HepG2 (cell line): ENCODE results near the gene ID3. TPM values are rescaled to one million over a fixed set of nuclear protein-coding genes. Genes with fewer than 3 reads are reported as not detected.

Experiments
- ATF7-NPFF ChIP-seq: sonication (generic); formaldehyde crosslinking; IDR thresholded peaks from 2 replicates; pipeline ENCODE4 v1.8.1; 2023; ENCODE audit warnings: mild to moderate bottlenecking, low read depth, missing genetic modification reagents, moderate library complexity
- CEBPB ChIP-seq: IDR thresholded peaks from 2 replicates; pipeline ENCODE4 v1.6.1; 2011; ENCODE audit warnings: low read depth, low read length, improper control_type of control experiment, borderline replicate concordance
- DZIP1 ChIP-seq: sonication (generic); formaldehyde crosslinking; IDR thresholded peaks from 2 replicates; pipeline ENCODE4 v1.5.0; 2020; ENCODE audit warnings: mild to moderate bottlenecking, missing genetic modification reagents
- ELF3 ChIP-seq: IDR thresholded peaks from 2 replicates; pipeline ENCODE4 v1.6.1; 2016; ENCODE audit warnings: missing genetic modification reagents, missing compliant biosample characterization
- FOXP4 ChIP-seq: sonication (generic); formaldehyde crosslinking; IDR thresholded peaks from 2 replicates; pipeline ENCODE4 v1.4.0; 2020; ENCODE audit warnings: missing genetic modification reagents
- HNRNPK ChIP-seq: fragments of 200-400 bp; formaldehyde crosslinking; IDR thresholded peaks from 2 replicates; pipeline ENCODE4 v1.6.1; 2018; ENCODE audit warnings: low read length, low read depth, moderate library complexity, mild to moderate bottlenecking; ENCODE audit not compliant: poor library complexity, severe bottlenecking
- HNRNPLL ChIP-seq: fragments of 200-400 bp; formaldehyde crosslinking; IDR thresholded peaks from 2 replicates; pipeline ENCODE4 v1.6.1; 2017; ENCODE audit warnings: mild to moderate bottlenecking, low read depth, low read length; ENCODE audit not compliant: poor library complexity, severe bottlenecking
- IRF2 ChIP-seq: IDR thresholded peaks from 2 replicates; pipeline ENCODE4 v1.6.1; 2018; ENCODE audit warnings: missing genetic modification reagents, missing compliant biosample characterization
- KLF9 ChIP-seq: IDR thresholded peaks from 2 replicates; pipeline ENCODE4 v1.6.1; 2016; ENCODE audit warnings: low read depth
- KMT2B ChIP-seq: IDR thresholded peaks from 2 replicates; pipeline ENCODE4 v1.6.1; 2016; ENCODE audit warnings: missing genetic modification reagents, missing compliant biosample characterization
- MLLT10 ChIP-seq: sonication (generic); formaldehyde crosslinking; IDR thresholded peaks from 2 replicates; pipeline ENCODE4 v1.4.0; 2020; ENCODE audit warnings: missing genetic modification reagents
- REPIN1 ChIP-seq: sonication (generic); formaldehyde crosslinking; IDR thresholded peaks from 2 replicates; pipeline ENCODE4 v1.8.0; 2022; ENCODE audit warnings: missing genetic modification reagents, low read depth, mild to moderate bottlenecking, borderline replicate concordance
- STAT5B ChIP-seq: sonication (generic); formaldehyde crosslinking; IDR thresholded peaks from 2 replicates; pipeline ENCODE4 v1.4.0; 2020; ENCODE audit warnings: missing genetic modification reagents
- ZBTB14 ChIP-seq: sonication (generic); formaldehyde crosslinking; IDR thresholded peaks from 2 replicates; pipeline ENCODE4 v1.4.0; 2020; ENCODE audit warnings: missing genetic modification reagents
- ZBTB26 ChIP-seq: IDR thresholded peaks from 2 replicates; pipeline ENCODE4 v1.6.1; 2016; ENCODE audit warnings: missing compliant biosample characterization, missing genetic modification reagents, borderline replicate concordance
- ZNF224 ChIP-seq: sonication (generic); formaldehyde crosslinking; IDR thresholded peaks from 2 replicates; pipeline ENCODE4 v1.5.0; 2020; ENCODE audit warnings: mild to moderate bottlenecking, missing genetic modification reagents
- ZNF446 ChIP-seq: sonication (generic); formaldehyde crosslinking; IDR thresholded peaks from 2 replicates; pipeline ENCODE4 v1.5.0; 2020; ENCODE audit warnings: mild to moderate bottlenecking, missing genetic modification reagents
- ZNF451 ChIP-seq: sonication (generic); formaldehyde crosslinking; IDR thresholded peaks from 2 replicates; pipeline ENCODE4 v1.5.0; 2020; ENCODE audit warnings: mild to moderate bottlenecking, missing genetic modification reagents
- ZNF567 ChIP-seq: sonication (generic); formaldehyde crosslinking; IDR thresholded peaks from 2 replicates; pipeline ENCODE4 v1.8.1; 2023; ENCODE audit warnings: mild to moderate bottlenecking, missing genetic modification reagents, borderline replicate concordance
- ZNF652 ChIP-seq: IDR thresholded peaks from 2 replicates; pipeline ENCODE4 v1.6.1; 2016; ENCODE audit warnings: low read depth, borderline replicate concordance
- ZNF773 ChIP-seq: sonication (generic); formaldehyde crosslinking; IDR thresholded peaks from 2 replicates; pipeline ENCODE4 v1.4.0; 2020; ENCODE audit warnings: missing genetic modification reagents, borderline replicate concordance
- ZNF878 ChIP-seq: sonication (generic); formaldehyde crosslinking; IDR thresholded peaks from 2 replicates; pipeline ENCODE4 v1.8.1; 2023; ENCODE audit warnings: mild to moderate bottlenecking, missing genetic modification reagents, moderate library complexity
- polyA plus RNA-seq, 8 experiments: library from polyadenylated mRNA; depleted of rRNA in 3 of 8; stranded (reverse) in 7 of 8; unstranded in 1 of 8; fragments of >200 nt; fragmentation: Illumina TruSeq in 4 of 8; extraction: Trizol in 4 of 8; gene quantifications; 2 replicates each; pipeline versions ENCODE4 v1.2.1 to v1.2.3, GENCODE V29; 2011 to 2016; ENCODE audit warnings: low read depth in 4 of 8, missing spikeins in 1 of 8, mixed read lengths in 1 of 8; ENCODE audit not compliant: insufficient read depth in 1 of 8
- total RNA-seq, 5 experiments: library from RNA; depleted of rRNA; stranded (reverse); fragments of >200 nt; fragmentation: Illumina TruSeq; extraction: Trizol; gene quantifications; 2 replicates each; pipeline ENCODE4 v1.2.3, GENCODE V29; 2016; ENCODE audit warnings: low read depth in 1 of 5
- TF ChIP-seq, protein P1 (sequence below): IDR thresholded peaks from 2 replicates; pipeline ENCODE4 v1.6.1; 2012; ENCODE audit warnings: inconsistent platforms

Gene ID3
- total and polyA plus RNA-seq, 2 of the 13 experiments (the other 11 are each of a cell fraction or from before 2014, with no cell fraction given) = 64.8 to 115 TPM

DNA sequence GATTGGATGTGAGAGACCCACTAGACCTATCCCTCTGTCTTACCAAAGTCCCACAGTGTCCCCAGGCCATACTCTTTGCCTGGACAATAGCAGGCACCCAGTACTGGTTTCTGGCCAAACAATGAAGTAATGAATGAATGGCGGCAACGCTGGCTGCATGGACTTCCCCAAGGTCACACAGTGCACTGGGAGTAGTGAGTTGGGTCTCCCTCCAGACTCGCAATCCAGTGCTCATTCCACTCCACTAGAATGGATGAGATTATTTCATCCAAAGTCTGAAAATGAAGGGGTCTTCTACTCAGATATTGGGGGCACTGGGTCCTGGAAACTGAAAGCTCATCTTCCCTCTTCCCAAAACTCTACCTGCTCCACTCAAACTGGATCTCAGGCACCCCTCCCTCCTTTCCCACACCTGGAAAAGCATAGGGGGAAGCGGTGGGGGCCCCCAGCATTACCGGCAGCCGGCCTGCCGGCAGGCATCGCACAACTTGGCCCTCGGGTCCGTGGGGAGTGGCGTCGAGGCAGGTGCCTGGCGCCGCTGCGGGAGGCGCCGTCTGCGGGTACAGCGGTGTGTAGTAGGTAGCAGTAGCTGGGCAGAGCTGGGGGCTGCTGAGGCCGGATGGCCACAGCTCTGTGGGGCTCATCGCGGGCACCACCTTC lies 29.1 kb downstream of the ID3 start (continued):
- TF ChIP-seq DZIP1 (no peak), ATF7-NPFF (CRISPR knock-in tag) (no peak), ZBTB26 (no peak), ZNF451 (CRISPR knock-in tag) (no peak), ZNF773 (CRISPR knock-in tag) (0 out of 2 replicates have a peak, but pooled peaks have one; percentile 44), ZBTB14 (CRISPR knock-in tag) (no peak), HNRNPK (no peak), HNRNPLL (no peak), CEBPB (no peak), REPIN1 (CRISPR knock-in tag) (no peak), KMT2B (CRISPR knock-in tag) (no peak), ZNF652 (CRISPR knock-in tag) (no peak), IRF2 (CRISPR knock-in tag) (no peak), ELF3 (no peak), ZNF224 (CRISPR knock-in tag) (no peak), ZNF567 (CRISPR knock-in tag) (no peak), ZNF878 (CRISPR knock-in tag) (no peak), FOXP4 (CRISPR knock-in tag) (no peak), KLF9 (CRISPR knock-in tag) (no peak), STAT5B (no peak), ZNF446 (CRISPR knock-in tag) (no peak), MLLT10 (CRISPR knock-in tag) (no peak)
- TF ChIP-seq, protein P1, sequence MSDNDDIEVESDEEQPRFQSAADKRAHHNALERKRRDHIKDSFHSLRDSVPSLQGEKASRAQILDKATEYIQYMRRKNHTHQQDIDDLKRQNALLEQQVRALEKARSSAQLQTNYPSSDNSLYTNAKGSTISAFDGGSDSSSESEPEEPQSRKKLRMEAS = peak; percentile 1; the same call in 1 of the 2 replicates
